GM03348 (cell line): ENCODE data around the gene MYL3.
A peak's percentile ranks its signal among the peaks of the same experiment; 100 is the strongest.

Experiments
- DNase-seq: peaks from one replicate; pipeline ENCODE4 v3.0.0; 2012; ENCODE audit warnings: low spot score

The MYL3 gene

DNA sequence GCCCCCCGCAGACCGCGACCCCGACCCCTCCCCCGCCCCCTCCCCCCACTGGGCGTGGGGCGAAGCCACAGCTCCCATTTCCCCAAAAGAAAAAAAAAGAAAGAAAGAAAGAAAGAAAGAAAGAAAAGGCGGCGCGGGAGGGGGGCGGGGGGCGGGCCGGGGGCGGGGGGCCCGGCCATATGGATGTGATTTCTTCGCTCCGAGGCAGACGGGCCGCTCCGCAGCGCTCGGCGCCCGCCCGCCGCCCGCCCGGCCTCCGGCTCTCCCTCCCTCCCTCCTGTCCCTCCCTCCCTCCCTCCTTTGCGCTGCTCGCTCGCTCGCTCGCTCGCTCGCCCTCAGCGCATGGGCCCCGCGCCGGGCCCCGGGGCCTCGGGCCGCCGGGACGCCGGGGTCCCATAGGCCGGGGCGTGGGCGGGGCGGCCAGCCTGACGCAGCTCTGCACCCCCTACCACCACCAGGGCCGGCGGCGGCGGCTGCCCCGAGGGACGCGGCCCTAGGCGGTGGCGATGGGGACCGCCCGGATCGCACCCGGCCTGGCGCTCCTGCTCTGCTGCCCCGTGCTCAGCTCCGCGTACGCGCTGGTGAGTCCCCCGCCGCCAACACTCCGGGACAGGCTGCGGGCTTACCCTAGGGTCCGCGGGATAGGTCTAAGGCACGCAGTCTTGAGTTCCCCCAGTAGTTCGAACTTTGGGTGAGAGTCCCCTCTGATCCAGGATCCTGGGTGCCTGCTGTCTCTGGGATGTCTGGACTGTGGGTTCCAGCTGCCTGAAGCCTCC is 20.0 kb upstream of the MYL3 start:
- peak; percentile 78 for DNase-seq

DNA sequence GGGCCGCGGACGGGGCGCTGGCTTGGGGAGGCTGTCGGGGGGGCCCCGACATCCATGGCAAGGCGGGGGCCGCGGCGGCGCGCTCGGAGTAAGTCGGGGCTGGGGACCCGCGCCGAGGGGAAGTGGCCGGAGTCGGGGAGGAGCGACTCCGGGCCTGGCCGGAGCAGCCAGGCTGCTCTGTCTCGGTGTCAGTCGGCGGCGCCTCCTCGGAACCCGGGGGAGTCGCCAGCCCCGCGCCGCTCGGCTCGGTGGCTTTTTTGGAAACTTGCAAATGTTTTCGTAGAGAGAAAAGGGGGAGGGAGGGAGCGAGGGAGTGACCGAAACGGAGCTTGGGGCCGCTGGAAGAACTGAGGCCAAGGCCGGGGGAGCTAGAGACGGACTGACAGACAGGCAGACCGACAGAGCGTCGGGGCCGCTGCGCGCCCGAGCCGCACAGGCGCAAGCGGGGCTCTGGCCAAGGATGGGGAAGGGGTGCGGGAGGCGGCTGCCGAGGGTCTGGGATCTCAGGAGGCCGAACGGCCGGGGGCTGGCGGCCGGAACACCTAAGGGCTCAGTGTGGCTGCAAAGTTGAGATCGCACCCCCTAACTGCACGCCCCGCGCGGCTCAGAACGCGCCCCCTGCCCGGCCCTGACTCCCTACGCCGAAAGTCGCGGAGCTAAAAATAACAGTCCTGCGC is 19.3 kb upstream of the MYL3 start:
- DNase-seq, result peak; percentile 46

DNA sequence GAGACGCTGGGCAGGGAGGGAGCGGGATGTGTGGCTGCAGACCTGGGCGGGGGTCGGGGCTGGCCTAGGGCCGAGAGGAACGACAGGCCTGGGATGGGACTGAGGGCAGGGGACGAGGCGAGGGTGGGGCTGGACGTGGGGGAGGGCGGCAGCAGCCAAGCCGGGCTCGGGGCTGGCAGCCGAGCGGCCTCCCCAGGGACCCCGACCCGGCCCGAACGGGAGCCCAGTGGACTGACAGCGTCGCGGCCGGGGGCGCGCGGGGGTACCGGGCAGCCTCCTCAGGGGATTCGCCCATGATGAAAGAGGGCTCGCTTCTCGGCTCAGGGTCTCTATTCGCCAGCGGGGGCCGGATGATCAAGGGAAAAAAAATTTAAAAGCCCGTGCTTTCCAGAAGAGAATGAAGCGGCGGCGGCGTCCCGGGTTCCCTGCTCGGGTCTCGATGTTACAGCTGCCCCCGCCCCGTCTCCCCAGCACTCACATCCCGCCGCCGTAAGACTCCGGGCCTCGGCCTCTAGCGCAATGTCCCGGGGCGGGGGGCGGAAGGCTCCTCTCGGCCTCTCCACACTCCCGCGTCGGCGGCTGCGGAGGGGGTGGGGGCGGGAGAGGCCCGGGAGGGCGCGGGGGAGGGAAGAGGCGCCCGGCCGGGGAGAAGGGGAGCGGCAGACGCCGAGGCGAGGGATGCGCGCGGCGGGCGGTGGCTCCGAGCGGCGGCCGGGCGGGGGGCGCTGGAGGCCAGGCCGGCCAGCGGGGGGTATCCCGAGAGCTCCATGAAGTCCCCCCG is 18.5 kb upstream of the MYL3 start:
- peak; percentile 51 for DNase-seq

DNA sequence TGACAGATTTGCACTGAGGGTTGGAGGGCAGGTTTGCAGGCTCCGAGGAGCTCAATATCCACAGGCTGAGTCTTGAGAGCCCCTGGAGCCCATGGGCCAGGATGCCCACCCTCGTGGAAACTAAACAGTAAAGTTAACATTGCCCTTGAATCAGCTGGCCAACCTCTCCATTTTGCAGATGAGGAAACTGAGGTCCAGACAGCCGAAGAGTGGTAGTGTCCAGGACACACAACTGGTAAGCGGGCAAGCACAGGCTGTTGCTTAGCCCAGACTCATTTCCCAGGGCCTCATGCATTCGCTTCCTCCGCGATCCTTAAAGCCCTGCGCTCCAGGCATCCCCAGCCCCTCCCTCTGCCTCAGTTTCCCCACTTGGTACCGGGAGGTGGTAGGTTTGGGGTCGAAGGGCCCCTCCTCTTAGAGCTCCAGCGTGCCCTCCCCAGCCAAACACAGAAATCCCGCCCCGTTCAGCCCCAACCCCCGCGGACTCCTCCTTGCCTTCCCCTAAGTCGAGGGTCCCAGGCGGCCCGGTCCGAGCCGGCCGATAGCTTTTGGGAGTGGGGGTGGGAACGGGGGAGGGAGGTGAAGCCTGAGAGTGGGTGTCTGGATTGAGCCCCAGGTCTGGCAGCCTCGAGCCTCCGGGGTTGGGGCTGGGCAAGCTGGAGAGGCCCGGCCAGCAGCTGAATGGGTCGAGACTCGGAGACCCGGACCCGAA is 17.8 kb upstream of the MYL3 start:
- no peak for DNase-seq

GRCh38 chr3:46878781-46879436 is 15.7 kb upstream of the MYL3 start:
- peak; percentile 46 for DNase-seq

- no peak for DNase-seq
Observed at GRCh38 chr3:46877406-46878125, 14.3 kb upstream of the MYL3 start, which contains the start of gene PTH1R. TSS of gene PTH1R (plus strand) at chr3:46877721. CDS start at chr3:46883560, 5,839 bp downstream.

- no peak for DNase-seq
Observed at GRCh38 chr3:46876313-46877300, 13.4 kb upstream of the MYL3 start.

DNA sequence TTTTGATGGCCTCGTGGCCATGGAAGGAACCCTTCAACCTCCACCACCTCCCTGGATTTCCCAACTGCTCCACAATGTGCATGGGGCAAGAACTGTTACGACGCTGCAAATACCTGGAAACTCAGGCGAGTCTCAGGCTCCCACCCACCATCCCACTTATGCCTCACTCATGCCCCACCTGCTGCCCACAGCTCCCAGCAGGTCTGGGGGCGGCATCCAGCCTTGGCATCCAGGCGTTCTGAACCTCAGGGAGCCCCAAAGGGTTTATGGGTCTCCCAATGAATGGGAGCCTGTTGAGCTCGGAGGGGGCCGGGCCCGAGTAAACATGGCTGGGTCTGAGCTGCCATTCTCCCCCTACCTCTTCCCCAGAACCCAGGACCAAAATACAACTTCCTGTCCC is 12.3 kb upstream of the MYL3 start:
- no peak for DNase-seq

GRCh38 chr3:46874430-46874829 is 11.2 kb upstream of the MYL3 start:
- DNase-seq, result no peak

- DNase-seq, result no peak
Observed at GRCh38 chr3:46873521-46873920, 10.3 kb upstream of the MYL3 start.

DNA sequence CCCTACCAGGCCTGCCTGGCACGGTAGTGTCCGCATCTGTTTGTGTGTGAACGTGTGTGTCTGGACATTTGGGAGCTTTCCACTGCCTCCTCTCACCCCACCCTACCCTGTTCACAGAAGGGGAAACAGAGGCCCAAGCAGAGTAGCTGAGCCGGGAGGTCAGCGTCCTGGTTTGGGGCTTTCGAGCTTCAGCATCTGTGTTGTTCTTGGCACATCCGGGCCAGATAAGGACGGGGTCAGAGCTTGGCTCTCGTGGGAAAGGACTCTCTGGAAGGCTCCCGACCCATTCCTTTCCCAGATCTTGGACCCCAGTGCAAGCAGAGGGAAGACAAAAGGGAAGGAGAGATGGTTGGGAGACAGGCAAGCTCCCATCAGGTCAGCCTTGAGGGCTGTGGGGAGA is 8.0 kb upstream of the MYL3 start:
- DNase-seq, result no peak

DNA sequence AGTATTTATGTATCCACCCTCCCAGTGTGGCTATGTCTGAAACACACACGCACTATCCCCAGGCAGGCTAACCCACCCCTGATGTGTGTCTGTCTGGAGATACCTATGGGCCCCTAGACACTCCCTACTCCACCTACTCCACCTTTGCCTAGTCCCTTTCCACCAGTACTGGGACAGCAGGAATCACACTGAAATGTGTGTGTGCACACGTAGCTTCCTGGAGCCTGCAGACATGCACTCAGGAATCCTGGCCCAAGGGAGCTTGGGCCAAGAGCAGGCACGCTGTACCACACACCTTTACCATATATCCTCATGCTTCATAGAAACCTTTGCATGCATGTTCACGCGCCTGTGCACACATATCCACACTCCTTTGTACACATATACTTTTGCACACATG is 7.4 kb upstream of the MYL3 start:
- DNase-seq, result no peak

DNA sequence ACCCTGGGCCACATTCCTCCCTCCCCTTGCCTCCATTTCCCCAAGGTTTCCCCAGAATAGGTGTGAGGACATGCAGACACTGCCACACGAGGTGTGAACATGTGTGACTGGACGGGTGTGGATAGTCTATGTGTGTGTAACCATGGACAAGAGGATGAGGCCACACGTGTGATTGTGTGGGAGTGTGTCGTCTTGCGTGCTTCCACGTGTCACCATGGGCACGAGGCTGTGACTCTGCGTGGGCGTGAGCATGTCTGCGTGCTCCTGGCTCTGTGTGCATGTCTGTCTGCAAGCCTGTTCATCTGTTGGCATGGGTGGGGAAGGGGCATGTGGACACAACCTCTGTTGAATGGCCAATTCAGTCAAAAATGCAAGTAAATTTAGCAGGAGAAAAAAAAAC is 6.2 kb upstream of the MYL3 start:
- no peak for DNase-seq

DNA sequence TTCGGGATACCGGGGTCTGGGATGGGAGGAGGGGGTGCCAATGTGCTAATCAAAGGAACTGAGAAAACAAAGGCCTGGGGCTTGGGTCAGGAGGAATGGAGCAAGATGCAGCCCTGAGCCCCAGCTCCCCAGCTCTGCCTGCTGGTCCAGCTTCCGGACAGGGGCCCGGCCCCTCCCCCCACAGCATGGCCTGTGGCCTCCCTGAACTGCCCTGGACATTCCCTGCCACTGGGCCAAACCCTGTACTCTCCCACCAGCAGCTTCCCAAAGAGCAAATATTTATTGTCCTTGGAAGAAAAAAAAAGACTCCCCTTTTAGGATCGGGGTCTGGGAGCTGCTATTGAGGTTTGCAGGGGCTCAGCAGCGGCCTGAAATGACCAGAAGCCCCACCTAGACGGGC is 5.7 kb upstream of the MYL3 start:
- no peak for DNase-seq

- no peak for DNase-seq
Observed at GRCh38 chr3:46868287-46868686, 5.0 kb upstream of the MYL3 start.

DNA sequence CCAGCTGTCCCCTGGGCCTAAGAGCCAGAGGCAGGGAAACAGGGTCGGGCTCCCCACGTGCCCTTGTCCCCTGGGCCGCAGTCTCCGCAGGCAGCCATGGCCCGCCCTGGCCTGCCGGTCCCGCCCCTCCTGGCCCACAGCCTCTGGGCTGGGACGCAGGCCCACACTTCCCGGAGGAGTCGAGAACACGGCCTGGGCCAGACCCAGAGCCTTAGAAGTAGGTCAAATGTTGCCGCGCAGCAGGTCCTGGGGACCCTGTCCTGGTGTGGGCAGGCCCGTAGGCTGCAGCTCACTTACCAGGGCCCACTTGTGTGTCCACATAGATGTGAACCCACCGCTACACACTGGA is 4.3 kb upstream of the MYL3 start:
- DNase-seq, result peak; percentile 89

GRCh38 chr3:46866720-46867549 is 3.7 kb upstream of the MYL3 start:
- peak; percentile 88 for DNase-seq

- DNase-seq, result no peak
Observed at GRCh38 chr3:46866032-46866595, 2.9 kb upstream of the MYL3 start.

DNA sequence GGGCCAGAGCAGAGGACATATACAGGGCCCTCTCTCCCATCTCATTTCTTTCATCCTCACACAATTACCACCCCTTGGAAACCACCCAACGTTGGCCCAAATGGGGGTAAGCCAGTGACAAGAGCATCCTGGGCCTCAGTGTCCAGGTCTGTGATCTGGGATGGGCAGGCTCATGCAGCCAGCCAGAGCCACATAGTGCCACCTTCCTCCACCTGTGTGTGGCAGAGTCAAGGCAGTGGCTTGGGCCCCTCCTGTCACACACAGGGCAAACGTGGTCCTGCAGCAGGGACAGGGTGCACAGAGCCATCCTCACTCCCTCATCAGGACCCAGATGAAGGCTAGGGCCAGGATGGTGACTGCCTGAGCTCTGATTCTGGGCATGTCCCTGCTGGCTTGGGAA is 2.3 kb upstream of the MYL3 start:
- DNase-seq, result no peak
